Right forelimb (tissue), 1 donor: ENCODE results near the gene CNIH2.
"Not testable (repeated sequence)": the region's sequence is repeated elsewhere in the genome, so short reads cannot be mapped to it uniquely, and the experiment has no call there.

ENCODE experiments used
- DNase-seq: peaks from one replicate; pipeline ENCODE4 v3.0.0-alpha.2; 2018

The CNIH2 gene

GRCh38 chr11:66277471-66278362 lies at the start of gene CNIH2:
Gene CNIH2 (plus strand): TSS chr11:66278175. CDS start chr11:66278457, 282 bp downstream.
- no peak for DNase-seq

GRCh38 chr11:66228521-66228920 lies 49.5 kb upstream of the CNIH2 start:
- DNase-seq = no peak

- no peak for DNase-seq
Measured at GRCh38 chr11:66230156-66230555, 47.8 kb upstream of the CNIH2 start.

- DNase-seq = no peak
Measured at GRCh38 chr11:66230978-66231377, 47.0 kb upstream of the CNIH2 start.

GRCh38 chr11:66231561-66231960 lies 46.4 kb upstream of the CNIH2 start:
- DNase-seq = no peak

- DNase-seq = no peak
Measured at GRCh38 chr11:66232769-66233168, 45.2 kb upstream of the CNIH2 start.

GRCh38 chr11:66233301-66233700 lies 44.7 kb upstream of the CNIH2 start:
- no peak for DNase-seq

- no peak for DNase-seq
Measured at GRCh38 chr11:66235141-66235540, 42.8 kb upstream of the CNIH2 start.

- no peak for DNase-seq
Measured at GRCh38 chr11:66237867-66238266, 40.1 kb upstream of the CNIH2 start.

GRCh38 chr11:66238786-66239413 lies 39.1 kb upstream of the CNIH2 start:
- no peak for DNase-seq

GRCh38 chr11:66239511-66239910 lies 38.5 kb upstream of the CNIH2 start:
- DNase-seq = no peak

GRCh38 chr11:66239998-66240780 lies 37.8 kb upstream of the CNIH2 start:
- no peak for DNase-seq

- DNase-seq = no peak
Measured at GRCh38 chr11:66240781-66241136, 37.2 kb upstream of the CNIH2 start.

GRCh38 chr11:66242095-66242765 lies 35.7 kb upstream of the CNIH2 start:
- no peak for DNase-seq

- peak; percentile 57 for DNase-seq
Measured at GRCh38 chr11:66243782-66244535, 34.0 kb upstream of the CNIH2 start.

- no peak for DNase-seq
Measured at GRCh38 chr11:66247295-66247694, 30.7 kb upstream of the CNIH2 start.

GRCh38 chr11:66247801-66248200 lies 30.2 kb upstream of the CNIH2 start:
- no peak for DNase-seq

- DNase-seq = no peak
Measured at GRCh38 chr11:66248903-66249302, 29.1 kb upstream of the CNIH2 start.

- DNase-seq = no peak
Measured at GRCh38 chr11:66251809-66252208, 26.2 kb upstream of the CNIH2 start.

- DNase-seq = not testable (repeated sequence)
Measured at GRCh38 chr11:66253081-66253480, 24.9 kb upstream of the CNIH2 start.

GRCh38 chr11:66258473-66258893 lies 19.5 kb upstream of the CNIH2 start:
- no peak for DNase-seq

GRCh38 chr11:66259225-66259624 lies 18.8 kb upstream of the CNIH2 start:
- no peak for DNase-seq
